Panc1 (cell line): Measurements from ENCODE around the gene PDLIM7. TPM values are rescaled to one million over a fixed set of nuclear protein-coding genes. Genes with fewer than 3 reads are reported as not detected.

Source experiments
- ATAC-seq: fragments of 200-7000 bp; cut with Tn5 transposase; 2 replicates; pipeline ENCODE4 v1.9.1; 2020; ENCODE audit warnings: mild to moderate bottlenecking, moderate library complexity
- BruUV-seq: library from RNA; stranded (reverse); fragments of 400-500 nt; replicated peaks from 2 replicates; lab custom pipeline; 2021; lab: Mats Ljungman, UMichigan
- CTCF ChIA-PET: fragments of 300-600 bp; sonication (Branson Sonifier 250); formaldehyde crosslinking; loops from one replicate; lab custom pipeline; 2022; ENCODE audit warnings: antibody characterized with exemption; lab: Charles Lee
- POLR2A ChIA-PET: fragments of 300-600 bp; sonication (Branson Sonifier 250); formaldehyde crosslinking; loops from one replicate; lab custom pipeline; 2022; ENCODE audit warnings: antibody characterized with exemption; lab: Charles Lee
- DNase-seq: peaks from one replicate; pipeline ENCODE4 v3.0.0-alpha.2; 2010; ENCODE audit warnings: low read depth, low spot score
- H3K27ac ChIP-seq: 2 replicates; pipeline ENCODE4 v1.5.1; 2011; ENCODE audit warnings: mild to moderate bottlenecking, low read length, inconsistent platforms
- H3K27me3 ChIP-seq: fragments of 200-500 bp; sonication (Bioruptor generic); 2 replicates; pipeline ENCODE4 v1.6.0; 2014; ENCODE audit warnings: low read length, inconsistent platforms; ENCODE audit not compliant: control insufficient read depth, insufficient read depth
- H3K36me3 ChIP-seq: fragments of 200-500 bp; sonication (Bioruptor generic); 2 replicates; pipeline ENCODE4 v1.5.1; 2014; ENCODE audit warnings: inconsistent platforms, mild to moderate bottlenecking, low read length, moderate library complexity; ENCODE audit not compliant: control insufficient read depth, insufficient read depth
- H3K4me1 ChIP-seq: 2 replicates; pipeline ENCODE4 v1.5.1; 2011; ENCODE audit warnings: inconsistent platforms, mild to moderate bottlenecking, low read length, moderate library complexity; ENCODE audit not compliant: control insufficient read depth, insufficient read depth
- H3K4me3 ChIP-seq, 2 experiments: 2 replicates each; pipeline ENCODE4 v1.5.1; 2011 to 2012; ENCODE audit warnings: low read depth in 2 of 2, low read length in 2 of 2, mild to moderate bottlenecking in 2 of 2, inconsistent platforms in 1 of 2, moderate library complexity in 1 of 2
- H3K9me3 ChIP-seq: fragments of 200-500 bp; sonication (Bioruptor generic); 2 replicates; pipeline ENCODE4 v1.5.1; 2014; ENCODE audit warnings: low read depth, mild to moderate bottlenecking, inconsistent platforms, low read length, moderate library complexity; ENCODE audit not compliant: control insufficient read depth, insufficient read depth
- CTCF ChIP-seq: fragments of 450-650 bp; IDR thresholded peaks from 2 replicates; pipeline ENCODE4 v1.5.1; 2017; ENCODE audit warnings: mild to moderate bottlenecking
- POLR2AphosphoS5 ChIP-seq: IDR thresholded peaks from 2 replicates; pipeline ENCODE4 v1.6.1; 2012; ENCODE audit warnings: mild to moderate bottlenecking, low read depth, low read length, moderate library complexity
- SIN3A ChIP-seq: IDR thresholded peaks from 2 replicates; pipeline ENCODE4 v1.6.1; 2012; ENCODE audit warnings: low read depth, mild to moderate bottlenecking, low read length, moderate library complexity, borderline replicate concordance; ENCODE audit not compliant: insufficient read depth
- TCF7L2 ChIP-seq: IDR thresholded peaks from 2 replicates; pipeline ENCODE4 v1.6.1; 2011; ENCODE audit warnings: mild to moderate bottlenecking, low read depth, low read length, inconsistent platforms
- in situ Hi-C: cut with HindIII; loops from 2 replicates; pipeline ENCODE4 v1.10.0; 2016; ENCODE audit warnings: low sequenced_read_pairs, low pct_unique_long_range_greater_than_20kb
- intact Hi-C: fragments of 100-400 bp; cut with micrococcal nuclease; formaldehyde crosslinking; loops from one replicate; pipeline ENCODE4 v1.10.0; 2022; ENCODE audit not compliant: unreplicated experiment
- total RNA-seq: library from RNA; stranded (reverse); gene quantifications from one replicate; pipeline ENCODE4 v1.2.1, GENCODE V29; 2021; ENCODE audit not compliant: unreplicated experiment
- TF ChIP-seq, protein P1 (sequence below), 2 experiments: IDR thresholded peaks; 2 replicates each; pipeline ENCODE4 v1.6.1; 2011 to 2012; ENCODE audit warnings: low read depth in 2 of 2, control low read depth in 1 of 2, low read length in 1 of 2, mild to moderate bottlenecking in 1 of 2, moderate library complexity in 1 of 2; ENCODE audit not compliant: insufficient read depth in 1 of 2

Gene PDLIM7
- total RNA-seq, 1 experiment from 2014 or later, result 62.9 TPM

DNA sequence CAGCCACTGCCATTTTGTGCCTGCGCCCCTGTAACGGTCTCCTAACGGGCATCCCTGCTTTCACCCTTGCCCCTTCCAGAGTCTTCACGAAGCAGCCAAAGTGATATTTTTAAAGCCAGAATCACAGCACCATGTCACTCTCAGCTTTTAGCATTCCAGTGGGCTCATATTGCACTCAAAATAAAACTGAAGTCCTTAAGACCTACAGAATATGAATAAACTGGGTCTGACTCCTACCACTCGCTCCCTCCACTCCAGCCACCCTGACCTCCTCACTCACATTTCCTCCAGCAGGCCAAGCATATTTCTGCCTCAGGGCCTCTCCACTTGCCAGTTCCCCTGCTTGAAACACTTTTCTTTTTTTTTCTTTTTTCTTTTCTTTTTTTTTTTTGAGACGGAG, 2.4 kb upstream of the PDLIM7 start:
- intact Hi-C loops (loop anchor here (5.0 kb wide), 1 partner anchor 108 kb away; no protein-coding TSS in a partner anchor), in situ Hi-C loops (no loop called here)
- H3K27me3 ChIP-seq, result no peaks in the 10 kb centered on the region
- no peaks in the 10 kb centered on the region for H3K9me3 ChIP-seq
- ChIA-PET CTCF (no interaction called here), POLR2A (no interaction called here)
- ATAC-seq, result no peak
- no peak overlapping the region for H3K4me3 ChIP-seq
- no TSS peak for BruUV-seq
- no peak overlapping the region for H3K27ac ChIP-seq
- DNase-seq, result no peak
- TF ChIP-seq, protein P1, sequence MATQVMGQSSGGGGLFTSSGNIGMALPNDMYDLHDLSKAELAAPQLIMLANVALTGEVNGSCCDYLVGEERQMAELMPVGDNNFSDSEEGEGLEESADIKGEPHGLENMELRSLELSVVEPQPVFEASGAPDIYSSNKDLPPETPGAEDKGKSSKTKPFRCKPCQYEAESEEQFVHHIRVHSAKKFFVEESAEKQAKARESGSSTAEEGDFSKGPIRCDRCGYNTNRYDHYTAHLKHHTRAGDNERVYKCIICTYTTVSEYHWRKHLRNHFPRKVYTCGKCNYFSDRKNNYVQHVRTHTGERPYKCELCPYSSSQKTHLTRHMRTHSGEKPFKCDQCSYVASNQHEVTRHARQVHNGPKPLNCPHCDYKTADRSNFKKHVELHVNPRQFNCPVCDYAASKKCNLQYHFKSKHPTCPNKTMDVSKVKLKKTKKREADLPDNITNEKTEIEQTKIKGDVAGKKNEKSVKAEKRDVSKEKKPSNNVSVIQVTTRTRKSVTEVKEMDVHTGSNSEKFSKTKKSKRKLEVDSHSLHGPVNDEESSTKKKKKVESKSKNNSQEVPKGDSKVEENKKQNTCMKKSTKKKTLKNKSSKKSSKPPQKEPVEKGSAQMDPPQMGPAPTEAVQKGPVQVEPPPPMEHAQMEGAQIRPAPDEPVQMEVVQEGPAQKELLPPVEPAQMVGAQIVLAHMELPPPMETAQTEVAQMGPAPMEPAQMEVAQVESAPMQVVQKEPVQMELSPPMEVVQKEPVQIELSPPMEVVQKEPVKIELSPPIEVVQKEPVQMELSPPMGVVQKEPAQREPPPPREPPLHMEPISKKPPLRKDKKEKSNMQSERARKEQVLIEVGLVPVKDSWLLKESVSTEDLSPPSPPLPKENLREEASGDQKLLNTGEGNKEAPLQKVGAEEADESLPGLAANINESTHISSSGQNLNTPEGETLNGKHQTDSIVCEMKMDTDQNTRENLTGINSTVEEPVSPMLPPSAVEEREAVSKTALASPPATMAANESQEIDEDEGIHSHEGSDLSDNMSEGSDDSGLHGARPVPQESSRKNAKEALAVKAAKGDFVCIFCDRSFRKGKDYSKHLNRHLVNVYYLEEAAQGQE (IDR thresholded peaks at IDR 0.05; ENCODE audit: insufficient read depth in 1 of 2, low read depth in 2 of 2, low read length in 1 of 2), result no peak
- TF ChIP-seq CTCF (no peak), TCF7L2 (no peak), SIN3A (no peak), POLR2AphosphoS5 (no peak)
- no peaks in the 10 kb centered on the region; the same call in 1 of the 2 replicates for H3K36me3 ChIP-seq
- peaks cover 20% of the 10 kb centered on the region for H3K4me1 ChIP-seq

GRCh38 chr5:177498013-177498787, 796 bp upstream of the PDLIM7 start:
- no TSS peak for BruUV-seq
- CTCF ChIA-PET, result interaction anchor here (1.2 kb wide), 1 partner anchor 107 kb away, joined by 4 read pairs; no protein-coding TSS in a partner anchor
- TF ChIP-seq CTCF, result no peak
- no peak for TF ChIP-seq POLR2AphosphoS5

More at GRCh38 chr5:177498013-177498787, 796 bp upstream of the PDLIM7 start:
- peak overlapping the region; percentile 66 for H3K27ac ChIP-seq
- H3K9me3 ChIP-seq, result no peaks in the 10 kb centered on the region
- H3K4me3 ChIP-seq, result peak overlapping the region; percentile 56 to 63
- H3K36me3 ChIP-seq, result no peaks in the 10 kb centered on the region; the same call in 1 of the 2 replicates
- peaks cover 30% of the 10 kb centered on the region for H3K4me1 ChIP-seq
- POLR2A ChIA-PET, result interaction anchor here (0.6 to 0.9 kb wide), 3 partner anchors 18 to 99 kb away, joined by 3 to 4 read pairs (median 4); no protein-coding TSS in a partner anchor
- intact Hi-C loops (loop anchor here (5.0 kb wide), 1 partner anchor 106 kb away; no protein-coding TSS in a partner anchor), in situ Hi-C loops (no loop called here)
- H3K27me3 ChIP-seq, result no peaks in the 10 kb centered on the region
- ATAC-seq (peak; percentile 14), DNase-seq (no peak)
